Measurements from ENCODE around the gene CAPN11.
"Not testable (repeated sequence)": the region's sequence is repeated elsewhere in the genome, so short reads cannot be mapped to it uniquely, and the experiment has no call there.

Gene CAPN11

DNA sequence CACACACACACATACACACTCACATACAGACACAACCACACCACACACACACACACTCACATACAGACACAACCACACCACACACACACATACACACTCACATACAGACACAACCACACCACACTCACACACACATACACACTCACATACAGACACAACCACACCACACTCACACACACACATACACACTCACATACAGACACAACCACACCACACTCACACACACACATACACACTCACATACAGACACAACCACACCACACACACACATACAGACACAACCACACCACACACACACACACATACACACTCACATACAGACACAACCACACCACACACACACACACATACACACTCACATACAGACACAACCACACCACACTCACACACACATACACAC lies 23.2 kb downstream of the CAPN11 start:
- not testable (repeated sequence) for DNase-seq (ENCODE audit: low read depth, low spot score)

GRCh38 chr6:44182911-44183390 lies 24.3 kb downstream of the CAPN11 start:
- no peak for DNase-seq (ENCODE audit: low read depth, low spot score)

GRCh38 chr6:44183783-44184182 lies 25.2 kb downstream of the CAPN11 start:
- no peak for DNase-seq (ENCODE audit: low read depth, low spot score)

DNA sequence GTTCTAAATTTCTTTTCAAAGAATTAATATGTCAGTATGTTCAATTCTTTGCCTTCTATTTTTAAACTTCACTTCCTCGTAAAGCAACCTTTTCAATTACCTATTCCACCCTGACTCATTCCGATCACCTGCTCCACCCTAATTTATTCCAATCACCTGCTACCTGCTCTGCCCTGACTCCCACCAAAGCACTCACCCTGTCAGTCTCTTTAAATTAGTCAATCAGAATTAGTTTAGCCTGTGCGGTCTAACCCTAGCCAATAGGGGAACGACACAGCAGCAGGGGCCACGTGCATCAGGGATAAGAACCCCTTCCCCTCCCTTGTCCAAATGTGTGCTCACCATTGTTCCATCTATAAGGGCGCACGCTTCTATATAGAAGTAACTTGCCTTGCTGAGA lies 26.7 kb downstream of the CAPN11 start:
- DNase-seq (ENCODE audit: low read depth, low spot score): not testable (repeated sequence)

- DNase-seq (ENCODE audit: low read depth, low spot score): no peak
Measured at GRCh38 chr6:44185953-44186634, 27.5 kb downstream of the CAPN11 start.

GRCh38 chr6:44186635-44187025 lies 28.0 kb downstream of the CAPN11 start:
- DNase-seq (ENCODE audit: low read depth, low spot score): no peak

GRCh38 chr6:44188819-44189218 lies 30.2 kb downstream of the CAPN11 start:
- no peak for DNase-seq (ENCODE audit: low read depth, low spot score)

GRCh38 chr6:44189257-44189656 lies 30.6 kb downstream of the CAPN11 start:
- no peak for DNase-seq (ENCODE audit: low read depth, low spot score)

GRCh38 chr6:44190715-44191114 lies 32.1 kb downstream of the CAPN11 start:
- no peak for DNase-seq (ENCODE audit: low read depth, low spot score)

DNA sequence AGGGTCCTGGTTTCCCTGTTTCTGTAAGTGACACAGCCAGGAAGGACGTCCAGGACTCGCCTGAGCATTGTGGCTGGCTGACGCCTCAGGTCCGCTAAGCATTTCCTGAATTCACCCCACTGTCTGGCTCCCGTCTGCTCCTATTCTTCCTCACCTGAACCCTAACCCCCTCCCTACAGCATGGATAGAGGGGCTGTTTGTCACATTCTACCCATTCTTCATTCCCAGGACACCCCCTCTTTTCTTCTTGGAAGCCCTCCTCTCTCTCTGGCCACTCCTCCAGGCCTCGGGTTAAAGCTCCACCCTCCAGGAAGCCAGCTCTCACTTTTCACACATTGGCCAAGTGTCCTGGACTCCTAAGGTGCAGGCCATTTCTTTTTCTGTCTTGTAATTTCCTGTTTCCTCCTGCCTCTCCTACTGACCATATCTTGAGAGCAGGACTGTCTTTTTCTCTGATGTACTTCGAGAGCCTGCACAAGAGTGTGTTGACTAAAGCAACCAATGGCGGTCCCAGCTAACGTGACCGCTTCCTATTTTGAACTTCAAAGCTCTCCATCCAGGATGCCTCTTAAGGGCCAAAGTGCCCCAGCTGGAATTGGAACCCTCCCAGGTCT lies 33.9 kb downstream of the CAPN11 start:
- no peak for DNase-seq (ENCODE audit: low read depth, low spot score)

- no peak for DNase-seq (ENCODE audit: low read depth, low spot score)
Measured at GRCh38 chr6:44193307-44193910, 34.8 kb downstream of the CAPN11 start.

DNA sequence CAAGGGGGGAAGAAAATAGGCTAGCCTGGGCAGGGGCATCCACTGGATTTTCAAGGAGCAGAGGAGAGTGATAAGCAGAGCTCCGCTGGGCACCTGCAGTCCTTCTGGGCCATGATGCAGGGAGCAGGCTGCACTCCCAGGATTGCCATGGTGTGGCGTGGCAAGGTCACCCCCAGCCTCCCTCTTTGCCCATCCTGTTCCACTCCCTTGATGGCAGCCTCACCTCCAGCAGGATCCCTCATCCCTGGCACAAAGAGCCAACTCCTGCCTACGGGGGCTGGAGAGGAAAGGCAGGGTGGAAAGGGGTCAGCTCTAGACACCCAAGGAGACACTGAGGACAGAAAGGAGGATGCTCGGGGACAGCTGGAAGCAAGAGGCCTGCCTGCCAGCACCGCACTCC lies 35.7 kb downstream of the CAPN11 start:
- no peak for DNase-seq (ENCODE audit: low read depth, low spot score)

GRCh38 chr6:44196351-44196750 lies 37.7 kb downstream of the CAPN11 start:
- not testable (repeated sequence) for DNase-seq (ENCODE audit: low read depth, low spot score)

GRCh38 chr6:44198684-44199083 lies 40.1 kb downstream of the CAPN11 start:
- no peak for DNase-seq (ENCODE audit: low read depth, low spot score)

DNA sequence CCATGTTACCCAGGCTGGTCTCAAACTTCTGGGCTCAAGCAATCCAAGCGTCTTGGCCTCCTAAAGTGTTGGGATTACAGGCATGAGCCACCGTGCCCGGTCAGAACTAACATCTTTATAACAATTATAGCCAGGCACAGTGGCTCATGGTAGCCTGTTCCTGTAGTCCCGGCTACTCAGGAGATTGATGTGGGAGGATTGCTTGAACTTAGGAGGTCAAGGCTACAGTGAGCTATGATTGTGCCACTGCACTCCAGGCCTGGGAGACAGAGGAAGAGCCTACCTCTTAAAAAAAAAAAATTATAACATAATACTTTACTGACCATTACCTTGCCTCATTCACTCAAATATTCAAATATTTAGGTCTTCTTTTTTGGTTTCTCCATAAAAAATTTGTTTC lies 41.3 kb downstream of the CAPN11 start:
- DNase-seq (ENCODE audit: low read depth, low spot score): no peak

DNA sequence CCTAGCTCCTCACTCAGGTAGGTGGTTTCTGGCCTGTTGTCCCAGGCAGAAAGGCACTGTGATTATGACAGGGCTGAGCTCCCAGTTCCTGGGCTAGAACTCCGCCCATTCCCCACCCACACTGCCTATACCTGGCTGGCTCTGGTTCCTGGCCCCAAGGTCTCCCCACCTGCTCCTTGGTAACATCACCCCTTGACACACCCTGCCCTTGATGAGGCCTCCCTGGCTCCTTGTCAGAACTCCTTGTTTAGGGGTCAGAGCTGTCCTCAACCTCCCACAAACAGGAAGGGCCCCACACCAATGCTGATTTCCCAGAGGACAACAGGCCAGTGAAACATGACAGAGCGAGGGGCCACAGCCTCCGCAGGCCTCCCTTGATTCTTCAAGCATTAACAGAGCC lies 42.6 kb downstream of the CAPN11 start:
- no peak for DNase-seq (ENCODE audit: low read depth, low spot score)

DNA sequence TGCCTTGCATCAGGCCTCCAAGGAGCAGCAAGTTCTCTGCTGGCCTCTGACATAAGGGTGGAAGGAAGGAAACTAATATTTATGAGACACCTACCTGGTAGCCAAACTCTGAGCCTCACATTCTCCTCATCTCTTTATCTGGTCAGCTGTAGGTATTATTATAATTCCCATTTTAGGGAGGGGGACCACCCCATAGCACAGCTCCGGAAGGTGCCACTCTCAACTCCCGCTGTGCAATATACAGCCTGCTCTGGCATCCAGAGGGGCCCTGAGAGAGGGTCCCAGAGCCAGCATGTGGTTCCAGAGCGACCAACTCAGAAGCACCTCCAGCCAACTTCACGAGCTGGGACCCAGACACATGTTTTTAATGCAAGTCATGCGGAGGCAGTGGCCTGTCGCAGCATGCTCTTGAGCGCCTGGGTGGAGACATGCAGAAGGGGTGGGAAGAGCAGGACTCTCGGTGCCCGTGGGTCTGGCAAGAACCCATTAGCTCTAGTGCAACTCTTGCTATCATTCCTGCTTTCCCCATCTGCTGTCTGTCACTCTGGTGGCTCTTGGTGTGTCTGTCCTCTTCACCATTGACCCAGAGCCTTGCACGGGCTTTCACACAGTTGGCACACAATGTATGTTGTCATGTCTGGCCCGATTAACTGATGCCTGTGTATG lies 43.2 kb downstream of the CAPN11 start:
- no peak for DNase-seq (ENCODE audit: low read depth, low spot score)

- DNase-seq (ENCODE audit: low read depth, low spot score): no peak
Measured at GRCh38 chr6:44202332-44202971, 43.8 kb downstream of the CAPN11 start.

GRCh38 chr6:44202972-44203750 lies 44.5 kb downstream of the CAPN11 start:
- no peak for DNase-seq (ENCODE audit: low read depth, low spot score)

GRCh38 chr6:44203955-44204354 lies 45.3 kb downstream of the CAPN11 start:
- DNase-seq (ENCODE audit: low read depth, low spot score): no peak

DNA sequence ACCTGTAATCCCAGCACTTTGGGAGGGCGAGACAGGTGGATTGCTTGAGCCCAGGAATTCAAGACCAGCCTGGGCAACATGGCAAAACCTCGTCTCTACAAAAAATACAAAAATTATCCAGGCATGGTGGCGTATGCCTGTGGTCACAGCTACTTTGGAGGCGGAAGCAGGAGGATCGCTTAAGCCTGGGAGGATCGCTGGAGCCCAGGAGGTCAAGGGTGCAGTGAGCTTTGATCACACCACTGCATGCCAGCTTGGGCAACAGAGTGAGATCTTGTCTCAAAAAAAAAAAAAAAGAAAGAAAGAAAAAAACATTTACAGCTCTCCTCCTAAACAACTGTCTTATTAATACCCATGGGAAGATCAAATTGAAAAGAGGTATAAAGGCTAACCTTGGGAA lies 49.3 kb downstream of the CAPN11 start:
- DNase-seq (ENCODE audit: low read depth, low spot score): no peak

All from astrocyte of the hippocampus (primary cell).